ENCODE measurements around the gene YAF2.

- TF ChIP-seq CREB1 (IDR thresholded peaks at IDR 0.05; ENCODE audit: low read depth) (no peak), EP300 (IDR thresholded peaks at IDR 0.05; ENCODE audit: borderline replicate concordance) (no peak), RAD21 (IDR thresholded peaks at IDR 0.05; ENCODE audit: low read depth) (no peak), MAX (IDR thresholded peaks at IDR 0.05) (no peak), TCF12 (IDR thresholded peaks at IDR 0.05; ENCODE audit: low read depth) (no peak), REST (IDR thresholded peaks at IDR 0.05; ENCODE audit: low read depth) (no peak), FOXM1 (IDR thresholded peaks at IDR 0.05; ENCODE audit: borderline replicate concordance, low read depth) (no peak), TAF1 (IDR thresholded peaks at IDR 0.05; ENCODE audit: low read depth) (no peak), CEBPB (IDR thresholded peaks at IDR 0.05) (no peak), YY1 (IDR thresholded peaks at IDR 0.05; ENCODE audit: low read depth) (no peak)
Measured at GRCh38 chr12:42201063-42201462, 37.0 kb downstream of the YAF2 start.

Data from Ishikawa (cell line).